HepG2 (cell line): ENCODE results near the gene MYL3. TPM values are rescaled to one million over a fixed set of nuclear protein-coding genes. Genes with fewer than 3 reads are reported as not detected.

Experiments
- ATAC-seq: fragments of 200-7000 bp; cut with Tn5 transposase; 3 replicates; pipeline ENCODE4 v1.9.1; 2020; ENCODE audit warnings: mild to moderate bottlenecking, moderate library complexity
- BruUV-seq: library from RNA; stranded (reverse); fragments of 400-500 nt; replicated peaks from 2 replicates; lab custom pipeline; 2021; lab: Mats Ljungman, UMichigan
- CTCF ChIA-PET: fragments of 300-600 bp; formaldehyde crosslinking; extraction: SDS; loops from one replicate; lab custom pipeline; 2021; ENCODE audit warnings: low total read pairs, inconsistent platforms, low intra/inter-chr PET ratio; lab: Yijun Ruan, JAX
- POLR2A ChIA-PET: fragments of 350-600 bp; sonication (Branson Sonifier 250); formaldehyde crosslinking; loops from one replicate; lab custom pipeline; 2020; ENCODE audit warnings: antibody characterized with exemption, inconsistent platforms; lab: Yijun Ruan, JAX
- DNase-seq: peaks from one replicate; pipeline ENCODE4 v3.0.0-alpha.2; 2015; ENCODE audit warnings: low spot score
- FAIRE-seq: peaks from 3 replicates; lab custom pipeline; 2011; peaks lifted over from hg19 to GRCh38; lab: Jason Lieb, UNC
- H2AFZ ChIP-seq: one replicate; pipeline ENCODE4 v1.6.1; 2011; ENCODE audit warnings: low read length, inconsistent platforms
- H3K27ac ChIP-seq: fragments of 300-600 bp; 3 replicates; pipeline ENCODE4 v1.8.0; 2011; ENCODE audit warnings: mixed run types, mild to moderate bottlenecking, mixed read lengths, low read length, inconsistent platforms; ENCODE audit not compliant: insufficient read depth; ENCODE audit errors: extremely low read length
- H3K27me3 ChIP-seq, 2 experiments: fragments of 200-600 bp in 1 of 2; 2 replicates in 1 of 2; 3 replicates in 1 of 2; pipeline versions ENCODE4 v1.6.0 to v1.8.0; 2011; ENCODE audit warnings: low read length in 2 of 2, mild to moderate bottlenecking in 2 of 2, moderate library complexity in 2 of 2, inconsistent platforms in 1 of 2; ENCODE audit not compliant: insufficient read depth in 2 of 2, control insufficient read depth in 1 of 2
- H3K36me3 ChIP-seq, 2 experiments: fragments of 200-600 bp in 1 of 2; replicated peaks in 1 of 2; 2 replicates in 1 of 2; 3 replicates in 1 of 2; pipeline versions ENCODE4 v1.5.1 to v1.8.0; 2011; ENCODE audit warnings: low read length in 2 of 2, inconsistent platforms in 1 of 2; ENCODE audit not compliant: insufficient read depth in 2 of 2, control insufficient read depth in 1 of 2
- H3K4me1 ChIP-seq: 2 replicates; pipeline ENCODE4 v1.5.1; 2012; ENCODE audit warnings: low read length, inconsistent platforms; ENCODE audit not compliant: insufficient read depth
- H3K4me2 ChIP-seq: 2 replicates; pipeline ENCODE4 v1.6.0; 2011; ENCODE audit warnings: low read depth, low read length, inconsistent platforms
- H3K4me3 ChIP-seq, 3 experiments: fragments of 200-600 bp in 1 of 3; sonication (generic), shearing (Covaris generic) in 1 of 3; replicated peaks in 1 of 3; 2 replicates each; pipeline ENCODE4 v1.5.1; 2011 to 2016; ENCODE audit warnings: low read length in 3 of 3, inconsistent platforms in 2 of 3, low read depth in 2 of 3, mild to moderate bottlenecking in 2 of 3, control low read depth in 1 of 3, mixed read lengths in 1 of 3; ENCODE audit not compliant: insufficient read depth in 1 of 3
- H3K79me2 ChIP-seq: one replicate; pipeline ENCODE4 v1.6.1; 2011; ENCODE audit warnings: low read length, inconsistent platforms; ENCODE audit not compliant: insufficient read depth
- H3K9ac ChIP-seq: 2 replicates; pipeline ENCODE4 v1.6.0; 2011; ENCODE audit warnings: mild to moderate bottlenecking, low read depth, low read length, inconsistent platforms; ENCODE audit not compliant: insufficient read depth
- H3K9me3 ChIP-seq: 2 replicates; pipeline ENCODE4 v1.5.1; 2012; ENCODE audit warnings: mild to moderate bottlenecking, low read length
- H4K20me1 ChIP-seq: 2 replicates; pipeline ENCODE4 v1.6.0; 2011; ENCODE audit warnings: inconsistent platforms, mild to moderate bottlenecking, low read length, moderate library complexity; ENCODE audit not compliant: insufficient read depth
- NFYC ChIP-seq: IDR thresholded peaks from 2 replicates; pipeline ENCODE4 v1.6.1; 2016; ENCODE audit warnings: missing genetic modification reagents, missing compliant biosample characterization
- SATB2 ChIP-seq: sonication (generic); formaldehyde crosslinking; IDR thresholded peaks from 2 replicates; pipeline ENCODE4 v1.5.0; 2020; ENCODE audit warnings: missing genetic modification reagents
- SRSF4 ChIP-seq: fragments of 200-400 bp; formaldehyde crosslinking; IDR thresholded peaks from one replicate; pipeline ENCODE4 v1.6.1; 2018; ENCODE audit warnings: mild to moderate bottlenecking, low read depth, low read length, moderate library complexity; ENCODE audit not compliant: poor library complexity, severe bottlenecking
- TOE1 ChIP-seq: sonication (generic); formaldehyde crosslinking; IDR thresholded peaks from 2 replicates; pipeline ENCODE4 v1.4.0; 2020; ENCODE audit warnings: mild to moderate bottlenecking, missing genetic modification reagents
- ZNF550 ChIP-seq: sonication (generic); formaldehyde crosslinking; IDR thresholded peaks from 2 replicates; pipeline ENCODE4 v1.4.0; 2020; ENCODE audit warnings: mild to moderate bottlenecking, missing genetic modification reagents, borderline replicate concordance
- ZNF629 ChIP-seq: sonication (generic); formaldehyde crosslinking; conservative IDR thresholded peaks from 2 replicates; pipeline ENCODE4 v1.5.0; 2020; ENCODE audit warnings: missing genetic modification reagents
- ZNF703 ChIP-seq: sonication (generic); formaldehyde crosslinking; IDR thresholded peaks from 2 replicates; pipeline ENCODE4 v1.5.1; 2020; ENCODE audit warnings: missing genetic modification reagents, mild to moderate bottlenecking, moderate library complexity, borderline replicate concordance
- WGBS: methylation state at CpG from one replicate; pipeline ENCODE4 v1.1.6; 2017; ENCODE audit warnings: low lambda C conversion rate; 5-methylcytosine and 5-hydroxymethylcytosine counted together
- in situ Hi-C: cut with HindIII; loops from 2 replicates; pipeline ENCODE4 v1.10.0; 2017; ENCODE audit warnings: low pct_unique_long_range_greater_than_20kb; ENCODE audit not compliant: extremely low pct_ligation_motif_present
- intact Hi-C: fragments of 100-400 bp; cut with micrococcal nuclease; formaldehyde crosslinking; loops from one replicate; pipeline ENCODE4 v1.10.0; 2022; ENCODE audit not compliant: unreplicated experiment
- polyA plus RNA-seq, 8 experiments: library from polyadenylated mRNA; depleted of rRNA in 3 of 8; stranded (reverse) in 7 of 8; unstranded in 1 of 8; fragments of >200 nt; fragmentation: Illumina TruSeq in 4 of 8; extraction: Trizol in 4 of 8; gene quantifications; 2 replicates each; pipeline versions ENCODE4 v1.2.1 to v1.2.3, GENCODE V29; 2011 to 2016; ENCODE audit warnings: low read depth in 4 of 8, missing spikeins in 1 of 8, mixed read lengths in 1 of 8; ENCODE audit not compliant: insufficient read depth in 1 of 8
- total RNA-seq, 5 experiments: library from RNA; depleted of rRNA; stranded (reverse); fragments of >200 nt; fragmentation: Illumina TruSeq; extraction: Trizol; gene quantifications; 2 replicates each; pipeline ENCODE4 v1.2.3, GENCODE V29; 2016; ENCODE audit warnings: low read depth in 1 of 5
- TF ChIP-seq, protein P1 (sequence below): sonication (generic); formaldehyde crosslinking; IDR thresholded peaks from 2 replicates; pipeline ENCODE4 v1.8.0; 2022; ENCODE audit warnings: missing genetic modification reagents, low read depth, mild to moderate bottlenecking, borderline replicate concordance
- TF ChIP-seq, protein P2 (sequence below): sonication (generic); formaldehyde crosslinking; IDR thresholded peaks from 2 replicates; pipeline ENCODE4 v1.4.0; 2020; ENCODE audit warnings: missing genetic modification reagents, borderline replicate concordance
- TF ChIP-seq, protein P3 (sequence below): sonication (generic); formaldehyde crosslinking; IDR thresholded peaks from 2 replicates; pipeline ENCODE4 v1.5.1; 2020; ENCODE audit warnings: missing genetic modification reagents, mild to moderate bottlenecking, borderline replicate concordance

Gene MYL3
- total and polyA plus RNA-seq, 2 of the 13 experiments (the other 11 are each of a cell fraction or from before 2014, with no cell fraction given): not detected

DNA sequence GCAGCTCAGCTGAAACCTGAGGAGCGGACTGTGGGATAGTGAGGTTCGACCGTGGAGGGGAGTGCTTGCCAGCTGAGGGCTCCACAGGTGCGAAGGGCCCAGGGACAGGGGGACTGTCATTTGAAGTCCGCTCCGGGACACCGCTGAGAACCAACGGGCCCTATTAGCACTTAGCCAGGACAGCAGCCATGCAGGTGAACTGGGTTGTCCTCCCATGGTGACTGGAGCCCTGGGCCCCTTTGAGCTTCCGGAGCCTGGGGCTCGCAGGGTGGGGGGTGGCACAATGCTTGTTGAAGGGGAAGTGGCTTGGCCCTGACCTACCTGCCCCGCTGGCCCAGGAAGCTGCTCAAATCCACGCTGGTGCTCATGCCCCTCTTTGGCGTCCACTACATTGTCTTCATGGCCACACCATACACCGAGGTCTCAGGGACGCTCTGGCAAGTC is 39.0 kb upstream of the MYL3 start:
- intact Hi-C loops: no loop called here
- Histone ChIP-seq H3K27ac (no peak overlapping the region), H4K20me1 (no peaks in the 10 kb centered on the region), H3K4me1 (no peaks in the 10 kb centered on the region), H3K4me2 (no peak overlapping the region), H3K36me3 (no peaks in the 10 kb centered on the region), H3K79me2 (no peaks in the 10 kb centered on the region), H2AFZ (no peak overlapping the region), H3K9ac (no peak overlapping the region), H3K9me3 (no peaks in the 10 kb centered on the region), H3K4me3 (no peak overlapping the region), H3K27me3 (peaks cover 6 to 32% of the 10 kb centered on the region in 2 experiments; a peak in 3 of 5 replicates)
- no peak for ATAC-seq
- ChIA-PET CTCF (no interaction called here), POLR2A (no interaction called here)
- in situ Hi-C loops: no loop called here
- 38% methylated on average over 13 of the region's 15 CpGs for WGBS
- BruUV-seq: no TSS peak
- no peak for DNase-seq
- TF ChIP-seq TOE1 (CRISPR knock-in tag) (no peak), NFYC (no peak), SATB2 (CRISPR knock-in tag) (no peak), SRSF4 (no peak), ZNF629 (no peak), ZNF703 (no peak), ZNF550 (CRISPR knock-in tag) (no peak)
- TF ChIP-seq, protein P1, sequence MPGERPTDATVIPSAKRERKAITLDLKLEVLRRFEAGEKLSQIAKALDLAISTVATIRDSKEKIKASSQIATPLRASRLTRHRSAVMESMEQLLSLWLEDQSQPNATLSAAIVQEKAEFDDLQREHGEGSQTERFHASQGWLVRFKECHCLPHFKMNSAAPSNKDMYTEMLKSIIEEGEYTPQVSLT: no peak
- TF ChIP-seq, protein P2, sequence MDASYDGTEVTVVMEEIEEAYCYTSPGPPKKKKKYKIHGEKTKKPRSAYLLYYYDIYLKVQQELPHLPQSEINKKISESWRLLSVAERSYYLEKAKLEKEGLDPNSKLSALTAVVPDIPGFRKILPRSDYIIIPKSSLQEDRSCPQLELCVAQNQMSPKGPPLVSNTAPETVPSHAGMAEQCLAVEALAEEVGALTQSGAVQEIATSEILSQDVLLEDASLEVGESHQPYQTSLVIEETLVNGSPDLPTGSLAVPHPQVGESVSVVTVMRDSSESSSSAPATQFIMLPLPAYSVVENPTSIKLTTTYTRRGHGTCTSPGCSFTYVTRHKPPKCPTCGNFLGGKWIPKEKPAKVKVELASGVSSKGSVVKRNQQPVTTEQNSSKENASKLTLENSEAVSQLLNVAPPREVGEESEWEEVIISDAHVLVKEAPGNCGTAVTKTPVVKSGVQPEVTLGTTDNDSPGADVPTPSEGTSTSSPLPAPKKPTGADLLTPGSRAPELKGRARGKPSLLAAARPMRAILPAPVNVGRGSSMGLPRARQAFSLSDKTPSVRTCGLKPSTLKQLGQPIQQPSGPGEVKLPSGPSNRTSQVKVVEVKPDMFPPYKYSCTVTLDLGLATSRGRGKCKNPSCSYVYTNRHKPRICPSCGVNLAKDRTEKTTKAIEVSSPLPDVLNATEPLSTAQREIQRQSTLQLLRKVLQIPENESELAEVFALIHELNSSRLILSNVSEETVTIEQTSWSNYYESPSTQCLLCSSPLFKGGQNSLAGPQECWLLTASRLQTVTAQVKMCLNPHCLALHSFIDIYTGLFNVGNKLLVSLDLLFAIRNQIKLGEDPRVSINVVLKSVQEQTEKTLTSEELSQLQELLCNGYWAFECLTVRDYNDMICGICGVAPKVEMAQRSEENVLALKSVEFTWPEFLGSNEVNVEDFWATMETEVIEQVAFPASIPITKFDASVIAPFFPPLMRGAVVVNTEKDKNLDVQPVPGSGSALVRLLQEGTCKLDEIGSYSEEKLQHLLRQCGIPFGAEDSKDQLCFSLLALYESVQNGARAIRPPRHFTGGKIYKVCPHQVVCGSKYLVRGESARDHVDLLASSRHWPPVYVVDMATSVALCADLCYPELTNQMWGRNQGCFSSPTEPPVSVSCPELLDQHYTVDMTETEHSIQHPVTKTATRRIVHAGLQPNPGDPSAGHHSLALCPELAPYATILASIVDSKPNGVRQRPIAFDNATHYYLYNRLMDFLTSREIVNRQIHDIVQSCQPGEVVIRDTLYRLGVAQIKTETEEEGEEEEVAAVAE (CRISPR knock-in tag): no peak
- TF ChIP-seq, protein P3, sequence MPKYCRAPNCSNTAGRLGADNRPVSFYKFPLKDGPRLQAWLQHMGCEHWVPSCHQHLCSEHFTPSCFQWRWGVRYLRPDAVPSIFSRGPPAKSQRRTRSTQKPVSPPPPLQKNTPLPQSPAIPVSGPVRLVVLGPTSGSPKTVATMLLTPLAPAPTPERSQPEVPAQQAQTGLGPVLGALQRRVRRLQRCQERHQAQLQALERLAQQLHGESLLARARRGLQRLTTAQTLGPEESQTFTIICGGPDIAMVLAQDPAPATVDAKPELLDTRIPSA: no peak
- no peak for FAIRE-seq
